Breast epithelium (tissue), 3 donors: Measurements from ENCODE around the gene TOM1L1.

Source experiments
- CTCF ChIP-seq, 3 donors: fragments of 450-650 bp; IDR thresholded peaks; one replicate each; pipeline ENCODE4 v1.5.1; 2016 to 2017; ENCODE audit warnings: antibody characterized with exemption in 3 of 3, mild to moderate bottlenecking in 3 of 3, moderate library complexity in 3 of 3
- POLR2A ChIP-seq: fragments of 450-650 bp; IDR thresholded peaks from one replicate; pipeline ENCODE4 v1.6.1; 2016; ENCODE audit warnings: antibody characterized with exemption, mild to moderate bottlenecking, moderate library complexity
- POLR2AphosphoS5 ChIP-seq, 3 donors: sonication (generic); formaldehyde crosslinking; IDR thresholded peaks; one replicate each; pipeline ENCODE4 v1.6.1; 2017; ENCODE audit warnings: antibody characterized with exemption in 3 of 3

DNA sequence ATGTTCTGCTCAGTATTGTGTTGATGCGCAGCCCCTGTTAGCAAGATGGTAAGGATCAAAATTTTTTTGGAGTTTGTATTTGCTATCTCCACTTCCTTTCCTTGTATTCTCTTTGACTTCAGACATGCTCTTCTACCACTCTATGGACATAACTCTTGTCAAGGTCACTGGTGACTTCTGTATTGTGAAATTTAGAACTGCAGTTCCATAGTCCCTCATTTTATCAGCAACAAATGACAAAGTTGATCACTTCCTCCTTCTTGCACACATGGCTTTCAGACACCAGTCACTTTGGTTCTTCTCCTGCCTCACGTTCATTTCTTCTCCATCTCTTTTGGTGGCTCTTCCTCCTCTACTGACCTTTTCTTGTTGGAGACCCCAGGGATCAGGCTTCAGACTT lies 46.7 kb downstream of the TOM1L1 start:
- TF ChIP-seq POLR2A (no peak), CTCF (IDR thresholded peaks at IDR 0.05) (no peak), POLR2AphosphoS5 (IDR thresholded peaks at IDR 0.05) (no peak)
